ENCODE measurements around the gene IRX2. TPM values are rescaled to one million over a fixed set of nuclear protein-coding genes. Genes with fewer than 3 reads are reported as not detected.

Gene IRX2
- total and polyA plus RNA-seq, 2 donors (not counting 3 experiments of a cell fraction or from before 2014, with no cell fraction given), result not detected

- TF ChIP-seq POLR2AphosphoS5 (IDR thresholded peaks at IDR 0.05; ENCODE audit: insufficient read depth, low read depth, low read length) (no peak), POLR2A (IDR thresholded peaks at IDR 0.05; ENCODE audit: low read depth, low read length) (no peak), JUN (IDR thresholded peaks at IDR 0.05; ENCODE audit: borderline replicate concordance, insufficient read depth, insufficient read length, low read depth) (no peak), EZH2 (IDR thresholded peaks at IDR 0.05; ENCODE audit: borderline replicate concordance, low read depth, low read length, severe bottlenecking) (no peak), CTCF (IDR thresholded peaks at IDR 0.05; ENCODE audit: extremely low read depth in 1 of 2, insufficient read depth in 1 of 2, low read depth in 1 of 2, low read length in 2 of 2) (no peak), FOS (IDR thresholded peaks at IDR 0.05; ENCODE audit: borderline replicate concordance, insufficient read depth, low read length) (no peak), GATA2 (IDR thresholded peaks at IDR 0.05; ENCODE audit: insufficient read depth, insufficient read length, low read depth, low read length) (no peak), MYC (IDR thresholded peaks at IDR 0.05; ENCODE audit: low read depth, low read length) (no peak)
- H3K36me3 ChIP-seq (ENCODE audit: control insufficient read depth in 2 of 2, extremely low read depth in 1 of 2, insufficient read depth in 2 of 2, low read length in 2 of 2), result no peaks in the 10 kb centered on the region
- FAIRE-seq (no peak), DNase-seq (ENCODE audit: low read depth, low spot score) (no peak)
- H3K9me3 ChIP-seq (replicated peaks; ENCODE audit: control insufficient read depth, insufficient read depth, low read length), result peaks cover 2% of the 10 kb centered on the region
- H3K4me1 ChIP-seq (ENCODE audit: control insufficient read depth, extremely low read depth, insufficient read depth, low read length), result no peaks in the 10 kb centered on the region
- H3K4me3 ChIP-seq (replicated peaks in 1 of 3; ENCODE audit: insufficient read depth in 1 of 3, low read depth in 1 of 3, low read length in 3 of 3), result no peak overlapping the region
- H3K27ac ChIP-seq (ENCODE audit: insufficient read depth, low read depth, low read length), result no peak overlapping the region
- H2AFZ ChIP-seq (ENCODE audit: low read depth, low read length), result no peak overlapping the region
- no peaks in the 10 kb centered on the region for H3K79me2 ChIP-seq (ENCODE audit: control insufficient read depth, insufficient read depth, low read length)
- no peaks in the 10 kb centered on the region for H4K20me1 ChIP-seq (replicated peaks; ENCODE audit: control insufficient read depth, extremely low read depth, insufficient read depth, low read length)
- intact Hi-C loops (cut with micrococcal nuclease) (no loop called here), dilution Hi-C loops (cut with MboI; ENCODE audit: extremely low pct_ligation_motif_present, low sequenced_read_pairs) (no loop called here)
- H3K9me1 ChIP-seq (replicated peaks; ENCODE audit: control insufficient read depth, extremely low read depth, insufficient read depth, low read length), result no peaks in the 10 kb centered on the region
- no peaks in the 10 kb centered on the region for H3K27me3 ChIP-seq (ENCODE audit: control insufficient read depth in 2 of 2, insufficient read depth in 2 of 2, low read length in 2 of 2)
- BruUV-seq (replicated peaks), result no TSS peak
- ChIA-PET CTCF (no interaction called here), POLR2A (no interaction called here)
- no peak overlapping the region for H3K4me2 ChIP-seq (ENCODE audit: insufficient read depth, low read length)
- no peak overlapping the region for H3K9ac ChIP-seq (replicated peaks; ENCODE audit: extremely low read depth, insufficient read depth, low read length)
Measured at GRCh38 chr5:2708751-2709150, 42.7 kb downstream of the IRX2 start.
